IMR-90 (cell line): ENCODE results near the gene BPTF. TPM values are rescaled to one million over a fixed set of nuclear protein-coding genes. Genes with fewer than 3 reads are reported as not detected.

Source experiments
- ATAC-seq: fragments of 200-7000 bp; cut with Tn5 transposase; 2 replicates; pipeline ENCODE4 v1.9.1; 2020; ENCODE audit warnings: low read depth, mild to moderate bottlenecking, moderate library complexity
- BruUV-seq: library from RNA; stranded (reverse); fragments of 400-500 nt; replicated peaks from 2 replicates; lab custom pipeline; 2021; lab: Mats Ljungman, UMichigan
- CTCF ChIA-PET: fragments of 300-600 bp; formaldehyde crosslinking; extraction: SDS; loops from one replicate; lab custom pipeline; 2021; ENCODE audit warnings: antibody characterized with exemption; lab: Yijun Ruan, JAX
- POLR2A ChIA-PET: fragments of 300-600 bp; sonication (Branson Sonifier 250); formaldehyde crosslinking; loops from one replicate; lab custom pipeline; 2022; ENCODE audit warnings: antibody characterized with exemption; ENCODE audit not compliant: unreplicated experiment; lab: Charles Lee
- DNase-seq: peaks from one replicate; pipeline ENCODE4 v3.0.0; 2013
- H2AFZ ChIP-seq: replicated peaks from 2 replicates; pipeline ENCODE3; 2013; ENCODE audit warnings: low read length, mild to moderate bottlenecking; ENCODE audit not compliant: poor library complexity
- H2AK5ac ChIP-seq: 2 replicates; pipeline ENCODE4 v1.6.1; 2013; ENCODE audit warnings: low read depth, low read length, inconsistent platforms
- H2AK9ac ChIP-seq: replicated peaks from 2 replicates; pipeline ENCODE3; 2013; ENCODE audit warnings: mild to moderate bottlenecking, low read depth, low read length, moderate library complexity; ENCODE audit not compliant: poor library complexity
- H2BK120ac ChIP-seq: 2 replicates; pipeline ENCODE4 v1.6.1; 2013; ENCODE audit warnings: low read depth, low read length, inconsistent platforms
- H2BK15ac ChIP-seq: 3 replicates; pipeline ENCODE4 v1.6.1; 2013; ENCODE audit warnings: low read depth, low read length, inconsistent platforms
- H2BK20ac ChIP-seq: 2 replicates; pipeline ENCODE4 v1.6.1; 2013; ENCODE audit warnings: low read depth, mild to moderate bottlenecking, inconsistent platforms, low read length, moderate library complexity
- H2BK5ac ChIP-seq: 2 replicates; pipeline ENCODE4 v1.6.1; 2013; ENCODE audit warnings: mild to moderate bottlenecking, low read depth, low read length, inconsistent platforms; ENCODE audit not compliant: poor library complexity, severe bottlenecking
- H3K14ac ChIP-seq: replicated peaks from 2 replicates; pipeline ENCODE4 v1.6.1; 2013; ENCODE audit warnings: low read depth, low read length, inconsistent platforms
- H3K18ac ChIP-seq: 2 replicates; pipeline ENCODE4 v1.6.1; 2013; ENCODE audit warnings: low read depth, low read length, control low read depth
- H3K23ac ChIP-seq: 2 replicates; pipeline ENCODE4 v1.6.1; 2013; ENCODE audit warnings: low read depth, low read length, inconsistent platforms
- H3K27ac ChIP-seq: 2 replicates; pipeline ENCODE4 v1.5.1; 2013; ENCODE audit warnings: mild to moderate bottlenecking, control low read depth, low read length; ENCODE audit not compliant: insufficient read depth
- H3K27me3 ChIP-seq: 2 replicates; pipeline ENCODE4 v1.6.1; 2013; ENCODE audit warnings: low read length; ENCODE audit not compliant: control insufficient read depth, insufficient read depth
- H3K36me3 ChIP-seq: 2 replicates; pipeline ENCODE4 v1.6.1; 2013; ENCODE audit warnings: low read length, mixed read lengths; ENCODE audit not compliant: control insufficient read depth, insufficient read depth
- H3K4ac ChIP-seq: 2 replicates; pipeline ENCODE4 v1.6.1; 2013; ENCODE audit warnings: low read depth, low read length, inconsistent platforms
- H3K4me1 ChIP-seq: 2 replicates; pipeline ENCODE4 v1.6.1; 2013; ENCODE audit warnings: low read length, mixed read lengths; ENCODE audit not compliant: control insufficient read depth, insufficient read depth
- H3K4me2 ChIP-seq: 2 replicates; pipeline ENCODE4 v1.6.1; 2013; ENCODE audit warnings: low read depth, mild to moderate bottlenecking, control low read depth, low read length, moderate library complexity
- H3K4me3 ChIP-seq: 2 replicates; pipeline ENCODE4 v1.5.1; 2013; ENCODE audit warnings: low read depth, mild to moderate bottlenecking, control low read depth, low read length, moderate library complexity; ENCODE audit not compliant: insufficient read depth
- H3K56ac ChIP-seq: 2 replicates; pipeline ENCODE4 v1.6.1; 2013; ENCODE audit warnings: low read length, inconsistent platforms; ENCODE audit not compliant: insufficient read depth; ENCODE audit errors: extremely low read depth
- H3K79me1 ChIP-seq, 2 experiments: 2 replicates each; pipeline ENCODE4 v1.6.1; 2013; ENCODE audit warnings: low read length in 2 of 2, inconsistent platforms in 1 of 2, low read depth in 1 of 2
- H3K9ac ChIP-seq: 2 replicates; pipeline ENCODE4 v1.6.1; 2013; ENCODE audit warnings: low read depth, low read length, control low read depth
- H3K9me1 ChIP-seq: 2 replicates; pipeline ENCODE4 v1.6.1; 2013; ENCODE audit warnings: low read length, inconsistent platforms; ENCODE audit not compliant: insufficient read depth
- H3K9me3 ChIP-seq: 2 replicates; pipeline ENCODE4 v1.6.1; 2013; ENCODE audit warnings: low read length; ENCODE audit not compliant: control insufficient read depth, insufficient read depth
- H4K20me1 ChIP-seq: 2 replicates; pipeline ENCODE4 v1.6.1; 2013; ENCODE audit warnings: low read length, inconsistent platforms; ENCODE audit not compliant: insufficient read depth
- H4K5ac ChIP-seq: 2 replicates; pipeline ENCODE4 v1.6.1; 2013; ENCODE audit warnings: mild to moderate bottlenecking, low read depth, low read length, control low read depth
- H4K8ac ChIP-seq, 2 experiments: 2 replicates each; pipeline ENCODE4 v1.6.1; 2013; ENCODE audit warnings: low read depth in 2 of 2, low read length in 2 of 2, control low read depth in 1 of 2, inconsistent platforms in 1 of 2
- H4K91ac ChIP-seq: 2 replicates; pipeline ENCODE4 v1.6.1; 2013; ENCODE audit warnings: low read depth, low read length, inconsistent platforms; ENCODE audit not compliant: insufficient read depth
- BHLHE40 ChIP-seq: fragments of 150-350 bp; IDR thresholded peaks from 2 replicates; pipeline ENCODE4 v1.6.1; 2016; ENCODE audit warnings: mild to moderate bottlenecking, low read depth, low read length
- CEBPB ChIP-seq: IDR thresholded peaks from 2 replicates; pipeline ENCODE4 v1.6.1; 2012; ENCODE audit warnings: low read depth, low read length, improper control_type of control experiment
- CHD1 ChIP-seq: IDR thresholded peaks from 2 replicates; pipeline ENCODE4 v1.6.1; 2012; ENCODE audit warnings: low read depth, low read length, improper control_type of control experiment
- FOS ChIP-seq: fragments of 150-350 bp; IDR thresholded peaks from 2 replicates; pipeline ENCODE4 v1.6.1; 2016; ENCODE audit warnings: low read depth, low read length
- MAFK ChIP-seq: IDR thresholded peaks from 2 replicates; pipeline ENCODE4 v1.6.1; 2012; ENCODE audit warnings: low read depth, low read length, improper control_type of control experiment
- MAZ ChIP-seq: IDR thresholded peaks from 2 replicates; pipeline ENCODE4 v1.6.1; 2012; ENCODE audit warnings: low read depth, mild to moderate bottlenecking, low read length, improper control_type of control experiment, moderate library complexity, borderline replicate concordance
- MXI1 ChIP-seq: IDR thresholded peaks from 2 replicates; pipeline ENCODE4 v1.6.1; 2012; ENCODE audit warnings: low read depth, mild to moderate bottlenecking, low read length, moderate library complexity, borderline replicate concordance
- NFE2L2 ChIP-seq: fragments of 150-350 bp; IDR thresholded peaks from 2 replicates; pipeline ENCODE4 v1.6.1; 2016; ENCODE audit warnings: low read depth, mild to moderate bottlenecking, low read length
- POLR2A ChIP-seq: IDR thresholded peaks from 2 replicates; pipeline ENCODE4 v1.6.1; 2012; ENCODE audit warnings: mild to moderate bottlenecking, low read depth, low read length
- RAD21 ChIP-seq: IDR thresholded peaks from 2 replicates; pipeline ENCODE4 v1.6.1; 2012; ENCODE audit warnings: low read length, improper control_type of control experiment
- RCOR1 ChIP-seq: IDR thresholded peaks from 2 replicates; pipeline ENCODE4 v1.6.1; 2012; ENCODE audit warnings: mild to moderate bottlenecking, low read length, improper control_type of control experiment; ENCODE audit not compliant: insufficient replicate concordance
- RFX5 ChIP-seq: IDR thresholded peaks from 2 replicates; pipeline ENCODE4 v1.8.0; 2012; ENCODE audit warnings: low read depth, mild to moderate bottlenecking, low read length, moderate library complexity
- SMC3 ChIP-seq: fragments of 150-350 bp; IDR thresholded peaks from 2 replicates; pipeline ENCODE4 v1.6.1; 2016; ENCODE audit warnings: low read depth, mild to moderate bottlenecking, antibody characterized with exemption, low read length, moderate library complexity
- WGBS, 2 experiments: methylation state at CpG; one replicate each; pipeline versions ENCODE4 v1.1.5 to v1.1.7; 2013; ENCODE audit warnings: missing lambda C conversion rate in 2 of 2; ENCODE audit not compliant: insufficient read length in 1 of 2; ENCODE audit errors: extremely low coverage in 2 of 2; 5-methylcytosine and 5-hydroxymethylcytosine counted together
- dilution Hi-C: fragments of 300-500 bp; cut with HindIII; formaldehyde crosslinking; loops from one replicate; pipeline ENCODE4 v1.14.3; 2018; ENCODE audit warnings: low sequenced_read_pairs; ENCODE audit not compliant: unreplicated experiment
- in situ Hi-C: fragments of 300-500 bp; cut with MboI; formaldehyde crosslinking; loops from 3 replicates; pipeline ENCODE4 v1.14.3; 2019; ENCODE audit warnings: low sequenced_read_pairs, inconsistent platforms, mixed read lengths
- intact Hi-C: fragments of 100-400 bp; cut with micrococcal nuclease; formaldehyde crosslinking; loops from 2 replicates; pipeline ENCODE4 v1.10.0; 2022
- polyA plus RNA-seq, 3 experiments: library from polyadenylated mRNA; depleted of rRNA; stranded (reverse); fragments of >200 nt; gene quantifications; 2 replicates each; pipeline ENCODE4 v1.2.3, GENCODE V29; 2012; ENCODE audit warnings: low replicate concordance in 1 of 3
- total RNA-seq: library from RNA; depleted of rRNA; stranded (reverse); fragments of >200 nt; gene quantifications from 2 replicates; pipeline ENCODE4 v1.2.3, GENCODE V29; 2012
- TF ChIP-seq, protein P1 (sequence below): fragments of 150-350 bp; IDR thresholded peaks from 2 replicates; pipeline ENCODE4 v1.6.1; 2017; ENCODE audit warnings: mild to moderate bottlenecking, antibody characterized with exemption, low read length, low read depth
- TF ChIP-seq, protein P2 (sequence below): conservative IDR thresholded peaks from 2 replicates; pipeline ENCODE4 v1.5.1; 2012; ENCODE audit warnings: mild to moderate bottlenecking, low read depth, low read length, improper control_type of control experiment
- TF ChIP-seq, protein P3 (sequence below): fragments of 150-350 bp; IDR thresholded peaks from 2 replicates; pipeline ENCODE4 v1.6.1; 2016; ENCODE audit warnings: low read depth, mild to moderate bottlenecking, low read length, moderate library complexity, borderline replicate concordance

Gene BPTF
- total and polyA plus RNA-seq, 2 of the 4 experiments (the other 2 are of a cell fraction): 32.3 to 35.7 TPM

DNA sequence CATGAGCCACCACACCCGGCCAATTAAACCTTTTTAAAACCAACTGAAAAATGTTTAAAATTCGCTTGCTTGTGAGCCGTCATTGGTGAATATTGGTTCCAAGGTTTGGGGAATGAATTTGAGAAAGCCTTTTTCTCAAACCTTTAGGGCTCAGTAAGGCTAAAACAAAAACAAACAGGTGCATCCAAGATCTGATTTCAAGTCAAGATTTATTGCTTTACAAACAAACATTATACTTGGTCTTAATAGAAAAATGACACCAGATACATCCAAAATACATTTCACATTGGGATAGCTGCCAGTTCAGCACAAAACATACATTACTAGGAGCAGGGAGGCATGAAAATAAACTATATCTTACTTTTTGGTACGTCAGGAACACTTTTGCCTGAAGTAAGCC, 165.6 kb downstream of the BPTF start:
- H2AFZ ChIP-seq: no peak overlapping the region
- no peak overlapping the region for H4K5ac ChIP-seq
- no peak overlapping the region for H3K27ac ChIP-seq
- H3K18ac ChIP-seq: no peak overlapping the region
- no peak for DNase-seq
- POLR2A ChIA-PET: no interaction called here
- in situ Hi-C loops: no loop called here
- TF ChIP-seq, protein P1, sequence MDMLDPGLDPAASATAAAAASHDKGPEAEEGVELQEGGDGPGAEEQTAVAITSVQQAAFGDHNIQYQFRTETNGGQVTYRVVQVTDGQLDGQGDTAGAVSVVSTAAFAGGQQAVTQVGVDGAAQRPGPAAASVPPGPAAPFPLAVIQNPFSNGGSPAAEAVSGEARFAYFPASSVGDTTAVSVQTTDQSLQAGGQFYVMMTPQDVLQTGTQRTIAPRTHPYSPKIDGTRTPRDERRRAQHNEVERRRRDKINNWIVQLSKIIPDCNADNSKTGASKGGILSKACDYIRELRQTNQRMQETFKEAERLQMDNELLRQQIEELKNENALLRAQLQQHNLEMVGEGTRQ: no peak
- TF ChIP-seq, protein P2, sequence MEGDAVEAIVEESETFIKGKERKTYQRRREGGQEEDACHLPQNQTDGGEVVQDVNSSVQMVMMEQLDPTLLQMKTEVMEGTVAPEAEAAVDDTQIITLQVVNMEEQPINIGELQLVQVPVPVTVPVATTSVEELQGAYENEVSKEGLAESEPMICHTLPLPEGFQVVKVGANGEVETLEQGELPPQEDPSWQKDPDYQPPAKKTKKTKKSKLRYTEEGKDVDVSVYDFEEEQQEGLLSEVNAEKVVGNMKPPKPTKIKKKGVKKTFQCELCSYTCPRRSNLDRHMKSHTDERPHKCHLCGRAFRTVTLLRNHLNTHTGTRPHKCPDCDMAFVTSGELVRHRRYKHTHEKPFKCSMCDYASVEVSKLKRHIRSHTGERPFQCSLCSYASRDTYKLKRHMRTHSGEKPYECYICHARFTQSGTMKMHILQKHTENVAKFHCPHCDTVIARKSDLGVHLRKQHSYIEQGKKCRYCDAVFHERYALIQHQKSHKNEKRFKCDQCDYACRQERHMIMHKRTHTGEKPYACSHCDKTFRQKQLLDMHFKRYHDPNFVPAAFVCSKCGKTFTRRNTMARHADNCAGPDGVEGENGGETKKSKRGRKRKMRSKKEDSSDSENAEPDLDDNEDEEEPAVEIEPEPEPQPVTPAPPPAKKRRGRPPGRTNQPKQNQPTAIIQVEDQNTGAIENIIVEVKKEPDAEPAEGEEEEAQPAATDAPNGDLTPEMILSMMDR: no peak
- TF ChIP-seq POLR2A (no peak), RAD21 (no peak), BHLHE40 (no peak), MAFK (no peak), RFX5 (no peak), NFE2L2 (no peak), CHD1 (no peak), MAZ (no peak), FOS (no peak), SMC3 (no peak), CEBPB (no peak), RCOR1 (no peak), MXI1 (no peak)
- TF ChIP-seq, protein P3, sequence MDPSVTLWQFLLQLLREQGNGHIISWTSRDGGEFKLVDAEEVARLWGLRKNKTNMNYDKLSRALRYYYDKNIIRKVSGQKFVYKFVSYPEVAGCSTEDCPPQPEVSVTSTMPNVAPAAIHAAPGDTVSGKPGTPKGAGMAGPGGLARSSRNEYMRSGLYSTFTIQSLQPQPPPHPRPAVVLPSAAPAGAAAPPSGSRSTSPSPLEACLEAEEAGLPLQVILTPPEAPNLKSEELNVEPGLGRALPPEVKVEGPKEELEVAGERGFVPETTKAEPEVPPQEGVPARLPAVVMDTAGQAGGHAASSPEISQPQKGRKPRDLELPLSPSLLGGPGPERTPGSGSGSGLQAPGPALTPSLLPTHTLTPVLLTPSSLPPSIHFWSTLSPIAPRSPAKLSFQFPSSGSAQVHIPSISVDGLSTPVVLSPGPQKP: no peak
- no peaks in the 10 kb centered on the region for H3K36me3 ChIP-seq
- peaks cover 8 to 13% of the 10 kb centered on the region in 2 experiments; a peak in 3 of 4 replicates for H3K79me1 ChIP-seq
- H3K9me1 ChIP-seq: peaks cover 8% of the 10 kb centered on the region; the same call in 1 of the 2 replicates
- H3K4me1 ChIP-seq: peaks cover 5% of the 10 kb centered on the region; the same call in 1 of the 2 replicates
- dilution Hi-C loops: no loop called here
- CTCF ChIA-PET: no interaction called here
- no peak overlapping the region for H4K8ac ChIP-seq
- no peak for ATAC-seq
- no peak overlapping the region for H3K4ac ChIP-seq
- H4K20me1 ChIP-seq: no peaks in the 10 kb centered on the region
- no peak overlapping the region for H3K14ac ChIP-seq
- no peak overlapping the region for H4K91ac ChIP-seq
- H2AK9ac ChIP-seq: no peak overlapping the region
- no peak overlapping the region for H2AK5ac ChIP-seq
- no peak overlapping the region for H2BK120ac ChIP-seq
- BruUV-seq: no TSS peak
- no peak overlapping the region for H3K56ac ChIP-seq
- no peak overlapping the region for H3K23ac ChIP-seq
- no peaks in the 10 kb centered on the region for H3K9me3 ChIP-seq
- WGBS, 2 experiments: no CpG with 5 or more reads among the region's 4 CpGs
- H3K4me3 ChIP-seq: no peak overlapping the region
- no peaks in the 10 kb centered on the region for H3K27me3 ChIP-seq
- no peak overlapping the region for H3K9ac ChIP-seq
- no peak overlapping the region for H3K4me2 ChIP-seq
- no peak overlapping the region for H2BK20ac ChIP-seq
- H2BK15ac ChIP-seq: no peak overlapping the region
- H2BK5ac ChIP-seq: no peak overlapping the region
- intact Hi-C loops: loop anchor here (10.0 kb wide), 1 partner anchor 214 kb away; no protein-coding TSS in a partner anchor
